B cell (primary cell): Measurements from ENCODE around the gene CDK5R2. TPM values are rescaled to one million over a fixed set of nuclear protein-coding genes. Genes with fewer than 3 reads are reported as not detected.
A peak's percentile ranks its signal among the peaks of the same experiment; 100 is the strongest.

Experiments used
- ATAC-seq: fragments of 200-7000 bp; cut with Tn5 transposase; one replicate; pipeline ENCODE4 v1.10.0; 2021; ENCODE audit warnings: low read depth, mild to moderate bottlenecking, moderate number of reproducible peaks, moderate library complexity
- CTCF ChIA-PET: fragments of 350-600 bp; sonication (Branson Sonifier 250); formaldehyde crosslinking; loops from one replicate; lab custom pipeline; 2021; ENCODE audit warnings: antibody characterized with exemption, inconsistent platforms; lab: Charles Lee
- POLR2A ChIA-PET: fragments of 350-600 bp; sonication (Branson Sonifier 250); formaldehyde crosslinking; loops from one replicate; lab custom pipeline; 2021; ENCODE audit warnings: antibody characterized with exemption; lab: Charles Lee
- DNase-seq: peaks from one replicate; pipeline ENCODE4 v3.0.0; 2013
- H2AFZ ChIP-seq: 2 replicates; pipeline ENCODE4 v1.6.1; 2012; ENCODE audit warnings: mild to moderate bottlenecking, low read depth, low read length; ENCODE audit not compliant: insufficient read depth, poor library complexity, severe bottlenecking
- H3K27ac ChIP-seq, 2 donors: 1 replicate in 1 of 2; 2 replicates in 1 of 2; pipeline ENCODE4 v1.5.1; 2012 to 2013; ENCODE audit warnings: low read length in 2 of 2, mild to moderate bottlenecking in 2 of 2, moderate library complexity in 1 of 2
- H3K27me3 ChIP-seq, 4 experiments: fragments of 200-600 bp in 1 of 4; sonication (generic) in 1 of 4; replicated peaks in 1 of 4; 1 replicate in 2 of 4; 2 replicates in 2 of 4; pipeline versions ENCODE4 v1.6.1 to v1.7.0; 2013 to 2016; ENCODE audit warnings: low read length in 3 of 4, mild to moderate bottlenecking in 2 of 4, mixed read lengths in 1 of 4, moderate library complexity in 1 of 4; ENCODE audit not compliant: insufficient read depth in 4 of 4, control insufficient read depth in 3 of 4; ENCODE audit errors: control extremely low read depth in 1 of 4
- H3K36me3 ChIP-seq, 2 experiments: replicated peaks in 1 of 2; 1 replicate in 1 of 2; 2 replicates in 1 of 2; pipeline versions ENCODE4 v1.6.1 to v1.7.1; 2013; ENCODE audit warnings: low read length in 1 of 2; ENCODE audit not compliant: insufficient read depth in 2 of 2, control insufficient read depth in 1 of 2; ENCODE audit errors: control extremely low read depth in 1 of 2, extremely low read depth in 1 of 2
- H3K4me1 ChIP-seq, 2 donors: fragments of 200-600 bp in 1 of 2; sonication (generic) in 1 of 2; 1 replicate in 1 of 2; 2 replicates in 1 of 2; pipeline versions ENCODE4 v1.5.1 to v1.6.1; 2013 to 2017; ENCODE audit warnings: low read length in 2 of 2; ENCODE audit not compliant: control insufficient read depth in 2 of 2, insufficient read depth in 2 of 2
- H3K4me2 ChIP-seq: replicated peaks from 2 replicates; pipeline ENCODE3; 2012; ENCODE audit warnings: mild to moderate bottlenecking, low read depth, low read length; ENCODE audit not compliant: poor library complexity, severe bottlenecking
- H3K4me3 ChIP-seq, 5 experiments: fragments of 200-600 bp in 1 of 5; sonication (generic) in 1 of 5; 1 replicate in 3 of 5; 2 replicates in 2 of 5; pipeline versions ENCODE4 v1.5.1 to v1.7.0; 2011 to 2016; ENCODE audit warnings: low read length in 4 of 5, mild to moderate bottlenecking in 4 of 5, low read depth in 2 of 5, control low read depth in 1 of 5, moderate library complexity in 1 of 5; ENCODE audit not compliant: insufficient read depth in 1 of 5; ENCODE audit errors: control extremely low read depth in 1 of 5, extremely low read depth in 1 of 5
- H3K79me2 ChIP-seq: fragments of 200-600 bp; sonication (generic); one replicate; pipeline ENCODE4 v1.6.0; 2016; ENCODE audit warnings: low read length; ENCODE audit not compliant: control insufficient read depth, insufficient read depth
- H3K9ac ChIP-seq: fragments of 200-600 bp; sonication (generic); 2 replicates; pipeline ENCODE4 v1.6.1; 2017; ENCODE audit warnings: mild to moderate bottlenecking, low read length, moderate library complexity
- H3K9me3 ChIP-seq, 3 donors: one replicate each; pipeline versions ENCODE4 v1.6.1 to v1.7.1; 2013; ENCODE audit warnings: low read length in 2 of 3; ENCODE audit not compliant: control insufficient read depth in 2 of 3, insufficient read depth in 1 of 3; ENCODE audit errors: control extremely low read depth in 1 of 3
- H4K20me1 ChIP-seq: 2 replicates; pipeline ENCODE4 v1.6.0; 2012; ENCODE audit warnings: mild to moderate bottlenecking, low read length; ENCODE audit not compliant: insufficient read depth, control insufficient read depth, poor library complexity, severe bottlenecking
- H3K27ac Mint-ChIP-seq: one replicate; pipeline ENCODE4 v1.8.0; 2021; ENCODE audit warnings: mixed read lengths
- H3K27me3 Mint-ChIP-seq: one replicate; pipeline ENCODE4 v1.8.0; 2021; ENCODE audit warnings: mixed read lengths
- H3K4me1 Mint-ChIP-seq: one replicate; pipeline ENCODE4 v1.8.0; 2021; ENCODE audit warnings: mixed read lengths
- H3K4me3 Mint-ChIP-seq: one replicate; pipeline ENCODE4 v1.8.0; 2021; ENCODE audit warnings: mixed read lengths
- H3K9me3 Mint-ChIP-seq: one replicate; pipeline ENCODE4 v1.8.0; 2022; ENCODE audit warnings: mixed read lengths; ENCODE audit not compliant: insufficient read depth
- CTCF ChIP-seq: fragments of 200-600 bp; IDR thresholded peaks from one replicate; pipeline ENCODE4 v1.8.0; 2022; ENCODE audit warnings: antibody characterized with exemption, mild to moderate bottlenecking
- EZH2 ChIP-seq: IDR thresholded peaks from 2 replicates; pipeline ENCODE4 v1.6.1; 2012; ENCODE audit warnings: borderline replicate concordance, low read depth, mild to moderate bottlenecking, moderate library complexity, low read length; ENCODE audit not compliant: insufficient read depth, poor library complexity, severe bottlenecking
- WGBS: methylation state at CpG from one replicate; pipeline ENCODE4 v1.1.5; 2013; ENCODE audit warnings: missing lambda C conversion rate; ENCODE audit not compliant: insufficient coverage; 5-methylcytosine and 5-hydroxymethylcytosine counted together
- intact Hi-C: fragments of 100-400 bp; cut with micrococcal nuclease; formaldehyde crosslinking; loops from one replicate; pipeline ENCODE4 v1.10.0; 2022
- polyA plus RNA-seq: library from polyadenylated mRNA; depleted of rRNA; stranded (reverse); fragments of >200 nt; gene quantifications from 2 replicates; pipeline ENCODE4 v1.2.3, GENCODE V29; 2012
- total RNA-seq, 2 donors: library from RNA; stranded (reverse); fragments of 120-200 nt in 1 of 2; gene quantifications; 1 replicate in 1 of 2; 2 replicates in 1 of 2; pipeline versions ENCODE4 v1.2.3 to v1.2.4, GENCODE V29; 2013 to 2022

The CDK5R2 gene
- total and polyA plus RNA-seq, 2 donors (not counting 1 experiment from before 2014, with no cell fraction given): not detected

GRCh38 chr2:218984239-218985020, 25.0 kb downstream of the CDK5R2 start:
- Histone ChIP-seq H3K9ac (no peak overlapping the region), H3K27me3 (peaks cover 0 to 92% (median 62%) of the 10 kb centered on the region in 4 experiments), H3K4me2 (peak overlapping the region; percentile 46), H3K27ac (no peak overlapping the region), H3K4me3 (no peak overlapping the region), H3K36me3 (no peaks in the 10 kb centered on the region), H4K20me1 (no peaks in the 10 kb centered on the region), H3K79me2 (no peaks in the 10 kb centered on the region), H3K4me1 (peaks cover 37 to 71% of the 10 kb centered on the region in 2 donors), H3K9me3 (peaks cover 0 to 41% (median 0%) of the 10 kb centered on the region in 3 donors), H2AFZ (peak overlapping the region; percentile 22)
- Mint-ChIP-seq H3K4me1 (peaks cover 31% of the 10 kb centered on the region), H3K4me3 (peak overlapping the region; percentile 35), H3K27me3 (peaks cover 66% of the 10 kb centered on the region), H3K9me3 (no peaks in the 10 kb centered on the region), H3K27ac (no peak overlapping the region)
- 1% methylated on average over 49 of the region's 50 CpGs for WGBS
- POLR2A ChIA-PET: no interaction called here
- peak; percentile 43 for DNase-seq
- CTCF ChIA-PET: no interaction called here
- TF ChIP-seq EZH2: no peak
- TF ChIP-seq CTCF: no peak
- intact Hi-C loops: loop anchor here (5.0 kb wide), 3 partner anchors 87 to 132 kb away; no protein-coding TSS in a partner anchor
- ATAC-seq: no peak

- H3K27ac Mint-ChIP-seq: no peak within 1 kb of the TSS
- CTCF ChIA-PET: no interaction called here
- peak within 1 kb of the TSS; percentile 22 for H2AFZ ChIP-seq
Measured at GRCh38 chr2:218985021-218985324, 25.5 kb downstream of the CDK5R2 start, which contains the start of gene FEV. FEV (minus strand) TSS chr2:218985184; CDS start chr2:218985075, 109 bp downstream.

More at GRCh38 chr2:218985021-218985324, 25.5 kb downstream of the CDK5R2 start, which contains the start of gene FEV:
- Histone ChIP-seq H3K9me3 (peaks cover 0 to 43% (median 0%) of the 10 kb centered on the region in 3 donors), H3K4me2 (peak within 1 kb of the TSS; percentile 46), H3K4me3 (no peak within 1 kb of the TSS), H4K20me1 (no peaks in the 10 kb centered on the region), H3K9ac (no peak within 1 kb of the TSS), H3K79me2 (no peaks in the 10 kb centered on the region), H3K27ac (no peak within 1 kb of the TSS), H3K4me1 (peaks cover 32 to 66% of the 10 kb centered on the region in 2 donors), H3K36me3 (no peaks in the 10 kb centered on the region), H3K27me3 (peaks cover 0 to 90% (median 62%) of the 10 kb centered on the region in 4 experiments)
- intact Hi-C loops: no loop called here
- H3K9me3 Mint-ChIP-seq: no peaks in the 10 kb centered on the region
- H3K4me3 Mint-ChIP-seq: peak within 1 kb of the TSS; percentile 35
- POLR2A ChIA-PET: no interaction called here
- DNase-seq: no peak
- no peak for ATAC-seq
- WGBS: 10% methylated on average over 16 of the region's 32 CpGs
- H3K4me1 Mint-ChIP-seq: peaks cover 27% of the 10 kb centered on the region
- H3K27me3 Mint-ChIP-seq: peaks cover 65% of the 10 kb centered on the region
- TF ChIP-seq CTCF: no peak
- TF ChIP-seq EZH2: no peak
